Suprapubic skin (tissue), 4 donors: ENCODE measurements around the gene SPTSSB. TPM values are rescaled to one million over a fixed set of nuclear protein-coding genes. Genes with fewer than 3 reads are reported as not detected.

ENCODE experiments used
- DNase-seq, 2 donors: peaks; one replicate each; pipeline ENCODE4 v3.0.0-alpha.2; 2019; ENCODE audit warnings: low spot score in 2 of 2
- H3K27ac ChIP-seq: fragments of 200-600 bp; sonication (generic); one replicate; pipeline ENCODE4 v1.5.1; 2019
- H3K27me3 ChIP-seq: fragments of 200-600 bp; sonication (generic); one replicate; pipeline ENCODE4 v1.5.1; 2019
- H3K36me3 ChIP-seq: fragments of 200-600 bp; sonication (generic); one replicate; pipeline ENCODE4 v1.5.1; 2019
- H3K4me1 ChIP-seq: fragments of 200-600 bp; sonication (generic); one replicate; pipeline ENCODE4 v1.5.1; 2019
- H3K4me3 ChIP-seq: fragments of 200-600 bp; sonication (generic); one replicate; pipeline ENCODE4 v1.5.1; 2019; ENCODE audit warnings: mild to moderate bottlenecking
- H3K9me3 ChIP-seq: fragments of 200-600 bp; sonication (generic); one replicate; pipeline ENCODE4 v1.5.1; 2019
- EP300 ChIP-seq: sonication (generic); formaldehyde crosslinking; IDR thresholded peaks from one replicate; pipeline ENCODE4 v1.6.1; 2017; ENCODE audit warnings: antibody characterized with exemption
- POLR2A ChIP-seq, 2 donors: fragments of 450-650 bp; IDR thresholded peaks; one replicate each; pipeline ENCODE4 v1.6.1; 2017; ENCODE audit warnings: antibody characterized with exemption in 2 of 2, mild to moderate bottlenecking in 2 of 2, moderate library complexity in 2 of 2
- POLR2AphosphoS5 ChIP-seq, 3 donors: sonication (generic); formaldehyde crosslinking; IDR thresholded peaks; one replicate each; pipeline ENCODE4 v1.6.1; 2017; ENCODE audit warnings: antibody characterized with exemption in 3 of 3
- WGBS: methylation state at CpG from one replicate; pipeline ENCODE4 v1.1.5; 2018; 5-methylcytosine and 5-hydroxymethylcytosine counted together
- total RNA-seq, 4 donors: library from RNA; depleted of rRNA; stranded (reverse); fragments of >200 nt; gene quantifications; one replicate each; pipeline ENCODE4 v1.1.0, GENCODE V29; 2016
- TF ChIP-seq, protein P1 (sequence below), 2 donors: fragments of 200-600 bp in 1 of 2; fragments of 450-650 bp in 1 of 2; sonication (generic) in 1 of 2; IDR thresholded peaks; one replicate each; pipeline ENCODE4 v1.5.1; 2016 to 2019; ENCODE audit warnings: antibody characterized with exemption in 2 of 2, mild to moderate bottlenecking in 1 of 2, moderate library complexity in 1 of 2

The SPTSSB gene
- total RNA-seq, 4 donors from 2014 or later: 46.1 to 140 (median 56.0) TPM

DNA sequence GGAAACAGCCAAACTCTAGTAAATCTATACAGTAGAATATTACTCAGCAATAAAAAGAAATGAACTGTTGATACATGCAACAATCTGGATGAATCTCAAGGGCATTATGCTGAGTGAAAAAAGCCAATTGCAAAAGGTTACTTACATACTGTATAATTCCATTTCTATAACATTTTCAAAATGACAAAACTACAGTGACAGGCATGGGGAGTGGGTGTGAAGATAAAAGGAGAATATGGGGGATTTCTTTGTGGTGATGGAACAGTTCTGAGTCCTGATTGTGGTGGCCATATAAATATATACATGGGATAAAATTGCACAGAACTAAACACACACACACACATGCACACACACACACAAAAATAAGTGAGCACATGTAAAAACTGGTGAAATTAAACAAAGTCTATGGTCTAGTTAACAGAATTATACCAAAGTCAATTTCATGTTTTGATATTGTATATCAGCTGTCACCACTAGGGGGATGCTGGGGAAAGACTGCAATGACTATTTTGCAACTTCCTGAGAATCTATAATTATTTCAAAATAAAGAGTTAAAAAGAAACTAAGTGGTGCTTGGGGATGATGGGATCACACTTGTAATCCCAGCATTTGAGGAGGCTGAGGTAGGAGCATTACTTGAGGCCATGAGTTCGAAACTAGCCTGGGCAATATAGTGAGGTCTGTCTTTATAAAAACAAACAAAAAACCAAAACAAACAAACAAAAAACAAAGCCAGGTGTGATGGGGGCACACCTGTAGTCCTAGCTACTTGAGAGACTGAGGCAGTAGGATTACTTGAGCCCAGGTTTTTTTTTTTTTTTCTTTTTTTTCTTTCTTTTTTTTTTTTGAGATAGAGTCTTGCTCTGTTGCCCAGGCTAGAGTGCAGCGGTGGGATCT, 66.0 kb downstream of the SPTSSB start:
- WGBS: 94% methylated on average over 2 of the region's 2 CpGs

DNA sequence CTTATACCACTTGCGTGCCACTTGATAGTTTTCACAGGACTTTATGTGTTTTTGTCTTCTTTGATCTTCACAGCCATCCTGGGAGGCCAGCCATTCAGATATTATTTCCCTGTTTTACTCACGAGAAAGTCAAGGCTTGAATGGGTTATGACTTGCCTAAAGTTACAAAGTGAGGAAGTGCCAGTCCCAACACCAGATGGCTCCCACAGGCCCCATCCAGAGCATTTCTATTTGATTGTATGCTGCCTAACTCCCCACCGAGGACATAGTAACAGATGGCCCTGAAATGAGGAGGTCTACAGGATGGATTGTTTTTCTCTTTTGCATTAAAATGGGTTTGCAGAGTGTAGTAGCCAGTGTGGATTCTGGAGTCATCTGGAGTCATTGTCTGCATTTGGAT, 74.5 kb downstream of the SPTSSB start:
- Histone ChIP-seq H3K4me3 (no peak overlapping the region), H3K9me3 (no peaks in the 10 kb centered on the region), H3K4me1 (peaks cover 4% of the 10 kb centered on the region), H3K36me3 (no peaks in the 10 kb centered on the region), H3K27ac (no peak overlapping the region), H3K27me3 (no peaks in the 10 kb centered on the region)
- DNase-seq: no peak
- TF ChIP-seq, protein P1, sequence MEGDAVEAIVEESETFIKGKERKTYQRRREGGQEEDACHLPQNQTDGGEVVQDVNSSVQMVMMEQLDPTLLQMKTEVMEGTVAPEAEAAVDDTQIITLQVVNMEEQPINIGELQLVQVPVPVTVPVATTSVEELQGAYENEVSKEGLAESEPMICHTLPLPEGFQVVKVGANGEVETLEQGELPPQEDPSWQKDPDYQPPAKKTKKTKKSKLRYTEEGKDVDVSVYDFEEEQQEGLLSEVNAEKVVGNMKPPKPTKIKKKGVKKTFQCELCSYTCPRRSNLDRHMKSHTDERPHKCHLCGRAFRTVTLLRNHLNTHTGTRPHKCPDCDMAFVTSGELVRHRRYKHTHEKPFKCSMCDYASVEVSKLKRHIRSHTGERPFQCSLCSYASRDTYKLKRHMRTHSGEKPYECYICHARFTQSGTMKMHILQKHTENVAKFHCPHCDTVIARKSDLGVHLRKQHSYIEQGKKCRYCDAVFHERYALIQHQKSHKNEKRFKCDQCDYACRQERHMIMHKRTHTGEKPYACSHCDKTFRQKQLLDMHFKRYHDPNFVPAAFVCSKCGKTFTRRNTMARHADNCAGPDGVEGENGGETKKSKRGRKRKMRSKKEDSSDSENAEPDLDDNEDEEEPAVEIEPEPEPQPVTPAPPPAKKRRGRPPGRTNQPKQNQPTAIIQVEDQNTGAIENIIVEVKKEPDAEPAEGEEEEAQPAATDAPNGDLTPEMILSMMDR (IDR thresholded peaks at IDR 0.05): no peak
- 87% methylated on average over 3 of the region's 3 CpGs for WGBS

More for the DNA sequence above, 66.0 kb downstream of the SPTSSB start:
- H3K27ac ChIP-seq: no peak overlapping the region
- no peaks in the 10 kb centered on the region for H3K27me3 ChIP-seq
- H3K9me3 ChIP-seq: no peaks in the 10 kb centered on the region
- no peaks in the 10 kb centered on the region for H3K4me1 ChIP-seq
- no peak for TF ChIP-seq EP300
- TF ChIP-seq, protein P1 (IDR thresholded peaks at IDR 0.05): peak; percentile 23 to 56
- no peak for TF ChIP-seq POLR2A (IDR thresholded peaks at IDR 0.05)
- H3K4me3 ChIP-seq: no peak overlapping the region
- no peak for DNase-seq
- H3K36me3 ChIP-seq: no peaks in the 10 kb centered on the region

DNA sequence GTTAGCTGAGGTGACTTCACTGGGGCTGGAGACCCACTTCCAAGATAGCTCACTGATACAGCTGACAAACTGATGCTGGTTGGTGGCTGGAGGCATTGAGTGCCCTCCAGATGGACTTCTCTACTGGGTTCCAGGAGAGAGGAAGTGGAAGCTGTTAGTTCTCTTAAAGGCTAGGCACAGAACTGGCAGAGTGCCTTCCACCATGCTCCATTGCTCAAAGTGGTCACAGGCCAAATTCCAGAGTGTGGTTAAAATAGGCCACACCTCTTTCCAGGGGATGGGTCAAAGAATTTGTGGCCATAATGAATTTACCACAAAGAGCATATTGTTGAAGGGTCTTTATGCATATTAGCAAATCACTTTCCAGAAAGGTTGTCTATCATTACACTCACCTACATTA, 76.0 kb downstream of the SPTSSB start:
- Histone ChIP-seq H3K4me1 (peaks cover 6% of the 10 kb centered on the region), H3K36me3 (no peaks in the 10 kb centered on the region), H3K27ac (no peak overlapping the region), H3K9me3 (no peaks in the 10 kb centered on the region), H3K27me3 (no peaks in the 10 kb centered on the region), H3K4me3 (no peak overlapping the region)
- TF ChIP-seq POLR2A (IDR thresholded peaks at IDR 0.05) (no peak), POLR2AphosphoS5 (IDR thresholded peaks at IDR 0.05) (no peak), EP300 (no peak)
- TF ChIP-seq, protein P1 (IDR thresholded peaks at IDR 0.05): no peak
- no peak for DNase-seq

Other genes starting within 250 kb of the SPTSSB start
- 10 to 100 TPM; 30.8 to 52.2 (median 36.2) TPM for gene NMD3, start 150.2 kb downstream of the SPTSSB start, total RNA-seq
- not detected for gene OTOL1, start 125.3 kb upstream of the SPTSSB start, total RNA-seq